Stimulated activated CD4-positive, alpha-beta T cell treated with anti-CD3 and anti-CD28 coated beads, TNF-alpha, amount 100 ng/mL, for 4 hours (primary cell): ENCODE data around the gene KDM4B.

Experiments used
- DNase-seq, 3 experiments: peaks; one replicate each; pipeline ENCODE4 v3.0.0-alpha.2; 2020; ENCODE audit warnings: low read depth in 3 of 3

Gene KDM4B

DNA sequence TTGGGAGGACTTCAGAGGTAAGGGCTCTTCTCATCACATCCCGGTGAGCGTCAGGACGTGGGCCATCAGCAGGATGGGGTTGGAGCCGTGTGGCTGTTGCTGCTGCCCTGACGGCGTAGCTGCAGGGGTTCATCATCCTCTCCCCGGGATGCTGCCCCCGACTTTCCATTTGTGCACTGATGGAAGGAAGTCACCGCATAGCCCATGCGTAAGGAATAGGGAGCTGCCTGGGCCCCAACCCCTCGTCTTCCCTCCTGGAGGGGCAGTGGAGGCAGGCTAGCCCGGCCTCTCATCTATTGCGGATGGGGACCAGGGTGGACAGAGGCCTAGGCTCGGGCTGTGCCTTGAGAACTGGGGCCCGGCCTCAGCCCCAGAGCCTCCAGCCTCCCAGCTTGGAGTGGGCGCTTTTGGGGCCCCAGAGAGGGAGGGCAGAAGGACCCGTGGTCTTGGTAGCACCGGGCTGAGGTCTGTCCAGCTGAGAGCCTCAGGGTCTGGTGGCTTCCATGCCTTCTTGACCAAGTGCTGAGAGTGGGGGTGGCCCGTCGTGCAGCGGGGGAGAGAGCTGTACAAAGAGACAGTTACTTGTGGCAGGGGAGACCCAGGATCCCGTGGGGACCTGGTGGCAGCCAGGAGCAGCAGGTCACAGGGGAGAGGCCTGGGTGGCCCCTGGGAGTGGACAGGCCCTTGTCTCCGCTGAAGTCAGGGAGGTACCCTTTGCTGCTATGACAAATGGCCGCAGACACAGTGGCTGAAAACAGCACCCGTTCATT lies 44.0 kb downstream of the KDM4B start:
- no peak for DNase-seq

DNA sequence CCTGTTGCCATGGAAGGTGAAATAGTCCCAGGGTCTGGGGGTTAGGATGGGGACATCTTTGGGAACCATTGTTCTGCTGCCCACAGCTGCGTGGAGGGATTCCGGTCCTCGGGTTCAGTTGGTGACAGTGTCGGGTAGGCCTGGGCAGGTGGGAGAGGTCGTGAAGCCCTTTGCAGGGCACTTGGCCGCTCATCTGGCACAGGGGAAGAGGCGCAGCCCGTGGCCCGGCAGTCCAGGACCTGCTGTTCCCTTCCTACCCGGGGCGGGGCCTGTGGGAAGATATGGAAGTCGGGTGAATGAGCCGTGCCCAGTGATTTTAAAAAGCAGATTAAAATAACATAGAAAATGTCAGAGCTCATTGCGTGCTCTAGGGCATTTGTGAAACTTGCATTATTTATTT lies 44.8 kb downstream of the KDM4B start:
- DNase-seq = no peak

DNA sequence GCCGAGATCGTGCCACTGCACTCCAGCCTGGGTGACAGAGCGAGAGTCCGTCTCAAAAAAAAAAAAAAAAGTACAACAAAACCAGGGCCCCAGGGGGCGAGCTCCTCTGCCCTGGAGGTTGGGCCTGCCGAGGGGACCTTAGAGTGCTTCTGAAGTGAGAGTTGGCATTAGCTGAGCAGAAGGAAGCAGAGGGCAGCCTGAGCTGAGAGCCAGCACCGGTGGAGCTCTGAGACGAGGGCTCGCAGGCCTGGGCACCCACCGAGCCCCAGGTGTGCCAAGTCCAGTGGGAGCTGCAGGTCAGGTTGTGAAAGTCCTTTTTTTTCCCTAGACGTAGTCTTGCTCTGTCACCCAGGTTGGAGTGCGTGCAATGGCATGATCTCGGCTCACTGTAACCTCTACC lies 46.0 kb downstream of the KDM4B start:
- no peak for DNase-seq

- no peak for DNase-seq
Measured at GRCh38 chr19:5016268-5016667, 47.4 kb downstream of the KDM4B start.

DNA sequence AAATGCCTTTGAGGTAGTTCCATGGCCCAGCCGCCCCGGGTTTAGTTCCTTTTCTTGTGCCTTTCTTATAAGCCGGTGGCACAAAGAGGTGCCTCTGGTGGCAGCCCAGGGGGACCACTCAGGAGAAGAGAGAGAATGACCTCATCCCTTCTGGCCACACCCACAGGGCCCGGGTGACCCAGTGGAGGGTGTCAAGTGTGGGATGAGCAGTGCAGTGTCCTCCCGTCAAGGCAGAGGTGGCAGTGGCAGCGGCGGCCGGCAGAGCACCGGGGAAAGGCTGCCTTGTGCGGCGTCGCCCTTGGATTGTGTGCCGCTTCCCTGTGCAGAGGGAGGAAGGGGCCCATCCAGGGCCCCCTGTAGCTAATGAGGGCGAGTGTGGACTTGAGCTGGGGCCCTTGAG lies 47.9 kb downstream of the KDM4B start:
- DNase-seq = no peak

- DNase-seq = no peak
Measured at GRCh38 chr19:5017235-5017634, 48.3 kb downstream of the KDM4B start.

- no peak for DNase-seq
Measured at GRCh38 chr19:5018224-5019015, 49.5 kb downstream of the KDM4B start.

- DNase-seq = no peak
Measured at GRCh38 chr19:5020368-5020767, 51.5 kb downstream of the KDM4B start.

GRCh38 chr19:5021046-5021445 lies 52.1 kb downstream of the KDM4B start:
- no peak for DNase-seq

- no peak for DNase-seq
Measured at GRCh38 chr19:5022066-5022860, 53.4 kb downstream of the KDM4B start.

DNA sequence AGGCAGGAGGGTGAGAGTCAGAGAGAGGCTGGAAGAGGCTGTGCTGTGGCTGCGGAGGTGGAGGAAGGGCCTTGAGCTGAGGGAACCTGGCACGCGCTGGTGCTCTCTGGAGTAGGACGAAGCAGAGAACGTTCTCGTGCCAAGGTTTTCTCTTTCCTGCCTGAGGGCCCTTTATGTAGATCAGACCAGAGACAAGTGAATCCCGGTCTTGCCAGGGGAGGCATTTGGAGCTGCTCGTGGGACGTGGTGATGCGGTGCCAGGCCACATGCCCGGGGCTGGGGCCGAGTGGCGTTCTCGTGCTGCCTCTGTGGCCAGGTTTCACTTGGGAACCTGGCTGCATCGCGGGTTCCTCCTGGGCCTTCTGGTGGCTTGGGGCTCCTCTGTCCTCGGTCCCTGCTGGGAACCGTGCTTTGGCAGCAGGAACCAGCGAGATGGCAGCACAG lies 54.2 kb downstream of the KDM4B start:
- no peak for DNase-seq

DNA sequence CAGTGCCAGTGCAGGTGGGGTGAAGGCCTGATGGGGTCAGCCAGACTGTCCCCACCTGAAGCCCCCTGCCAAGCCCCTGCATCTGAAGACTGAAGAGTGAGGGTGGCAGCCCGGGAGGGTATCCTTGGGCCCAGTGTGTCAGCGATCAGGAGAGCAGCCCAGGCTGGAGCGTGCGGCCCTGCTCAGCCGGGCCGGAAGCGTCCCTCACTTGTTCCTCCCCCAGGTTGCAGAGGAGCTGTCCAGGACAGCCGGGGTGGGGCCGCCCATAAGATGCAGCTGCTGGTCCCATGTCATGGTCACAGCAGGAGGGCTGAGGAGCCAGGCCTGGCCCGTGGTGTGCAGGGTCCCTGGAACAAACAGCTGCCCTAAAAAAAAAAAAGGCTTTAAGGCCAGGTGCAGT lies 55.4 kb downstream of the KDM4B start:
- DNase-seq = no peak

GRCh38 chr19:5025027-5025426 lies 56.1 kb downstream of the KDM4B start:
- DNase-seq = no peak

GRCh38 chr19:5026706-5027273 lies 57.9 kb downstream of the KDM4B start:
- DNase-seq = no peak

GRCh38 chr19:5028229-5028886 lies 59.4 kb downstream of the KDM4B start:
- no peak for DNase-seq

DNA sequence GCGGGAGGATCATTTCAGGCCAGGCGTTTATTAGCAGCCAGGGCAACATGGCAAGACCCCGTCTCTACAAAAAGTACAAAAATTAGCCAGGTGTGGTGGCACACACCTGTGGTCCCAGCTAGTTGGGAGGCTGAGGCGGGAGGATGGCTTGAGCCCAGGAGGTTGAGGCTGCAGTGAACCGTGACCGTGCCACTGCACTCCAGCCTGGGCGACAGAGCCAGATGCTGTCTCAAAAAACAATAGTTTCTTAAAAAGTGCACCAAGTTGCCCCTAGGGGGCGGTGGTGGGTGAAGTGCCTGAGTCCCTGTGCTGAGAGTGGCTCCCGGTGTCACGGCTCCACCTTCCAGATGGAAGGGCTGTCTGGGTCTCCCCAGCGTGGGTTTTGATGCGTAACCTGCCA lies 60.7 kb downstream of the KDM4B start:
- peak; percentile 23 to 26 (median 25) for DNase-seq

DNA sequence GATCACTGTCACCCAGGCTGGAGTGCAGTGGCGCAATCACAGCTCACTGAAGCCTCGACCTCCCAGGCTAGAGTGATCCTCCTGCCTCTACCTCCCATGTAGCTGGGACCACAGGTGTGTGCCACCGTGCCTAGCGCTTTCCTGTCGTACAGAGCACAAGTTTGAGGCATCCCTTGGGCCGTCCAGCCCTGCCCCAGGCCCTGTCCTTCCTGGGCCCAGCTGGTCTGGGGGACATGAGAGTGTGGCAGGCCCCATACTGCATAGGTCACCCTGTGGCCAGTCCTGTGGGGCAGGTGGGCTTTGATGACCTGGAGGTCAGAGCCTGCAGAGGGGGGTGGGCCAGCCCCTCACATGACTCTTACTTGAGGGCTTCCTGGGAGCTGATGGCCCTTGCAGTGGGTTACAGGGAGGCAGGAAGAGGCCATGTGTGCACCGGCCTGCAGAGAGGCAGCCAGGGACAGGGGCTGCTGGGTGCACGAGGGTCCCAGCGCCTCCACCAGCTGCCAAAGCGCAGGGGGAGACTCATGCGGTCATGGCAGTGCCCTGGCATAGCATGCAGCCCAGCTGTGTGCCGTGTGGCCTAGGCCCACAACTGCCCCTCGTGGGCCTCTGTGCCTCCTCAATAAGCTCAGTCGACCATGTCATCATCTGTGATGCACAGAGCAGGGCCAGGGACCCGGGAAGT lies 61.4 kb downstream of the KDM4B start:
- DNase-seq = no peak

DNA sequence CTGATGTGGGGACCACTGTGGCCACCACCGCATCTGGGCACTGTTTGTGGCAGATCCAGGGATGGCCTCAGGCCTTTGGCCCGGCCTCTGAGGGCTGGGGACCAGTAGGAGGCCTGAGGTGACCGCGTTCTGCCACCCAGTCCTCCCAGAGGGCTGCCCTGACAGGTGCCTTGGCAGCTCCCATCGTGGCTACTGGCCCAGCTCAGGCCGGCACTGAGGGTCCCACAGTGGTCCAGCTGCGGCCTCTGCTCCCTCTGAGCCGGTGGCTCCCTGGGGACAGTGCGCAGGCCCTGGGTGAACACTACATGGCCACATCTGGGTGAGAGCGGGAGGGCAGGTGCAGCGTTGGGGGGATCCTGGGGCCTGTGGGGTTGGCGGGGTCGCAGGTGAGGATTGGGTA lies 61.9 kb downstream of the KDM4B start:
- no peak for DNase-seq

DNA sequence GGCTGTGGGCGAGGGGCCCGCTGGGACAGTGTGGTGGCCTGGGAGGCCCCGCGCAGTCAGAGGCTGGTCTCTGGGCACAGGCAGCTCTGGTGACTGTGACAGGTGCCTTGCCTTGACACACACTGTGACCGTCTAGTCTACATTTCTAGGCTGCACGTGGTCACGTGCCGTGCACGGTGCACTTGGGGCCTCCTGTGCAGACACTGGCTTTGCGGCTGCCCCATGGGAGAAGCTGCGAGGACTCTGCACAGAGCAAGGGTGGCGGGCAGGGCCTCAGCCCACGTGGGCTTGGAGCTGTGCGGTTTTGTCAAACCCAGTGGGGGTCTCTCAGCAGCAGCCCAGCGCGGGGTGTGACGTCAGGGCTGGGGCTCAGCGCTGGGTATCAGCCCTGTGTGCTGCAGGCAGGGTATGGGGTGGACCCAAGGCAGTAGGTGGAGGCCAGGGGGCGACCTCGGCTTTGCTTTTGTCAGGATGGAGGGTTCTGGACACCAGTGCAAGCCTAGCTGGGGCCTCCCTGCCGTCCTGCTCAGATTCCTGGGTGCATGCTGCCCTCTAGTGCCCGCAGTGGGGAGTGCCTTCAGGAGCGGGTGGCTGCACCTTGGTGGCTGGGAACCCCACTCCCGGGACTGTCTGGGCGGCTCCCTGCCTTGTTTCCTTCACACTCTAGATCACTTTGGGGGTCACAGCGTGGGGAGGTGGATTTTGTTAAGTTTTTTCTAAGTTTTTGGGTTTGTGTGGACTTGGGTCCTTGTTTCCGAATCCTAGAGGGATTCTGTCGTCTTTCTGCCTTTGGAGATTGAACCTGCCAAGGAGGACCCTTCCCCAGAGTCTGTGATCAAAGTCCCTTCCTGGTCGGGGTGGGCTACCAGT lies 62.6 kb downstream of the KDM4B start:
- DNase-seq = peak; percentile 66 to 69 (median 67)
